A549 (cell line): Measurements from ENCODE around the gene SAMD8. TPM values are rescaled to one million over a fixed set of nuclear protein-coding genes. Genes with fewer than 3 reads are reported as not detected.

Experiments used
- ATAC-seq, 2 experiments: fragments of 200-7000 bp in 1 of 2; fragments of >200 bp in 1 of 2; cut with Nextera tagmentation in 1 of 2; cut with Tn5 transposase in 1 of 2; 3 replicates each; pipeline versions ENCODE4 v1.8.0 to v1.9.1; 2018 to 2020; ENCODE audit warnings: mild to moderate bottlenecking in 1 of 2, moderate library complexity in 1 of 2
- CTCF ChIA-PET: fragments of 300-600 bp; sonication (Branson Sonifier 250); formaldehyde crosslinking; extraction: SDS; loops from one replicate; lab custom pipeline; 2021; ENCODE audit warnings: antibody characterized with exemption, inconsistent platforms; lab: Yijun Ruan, JAX
- POLR2A ChIA-PET: fragments of 350-600 bp; formaldehyde crosslinking; extraction: SDS; loops from one replicate; lab custom pipeline; 2021; ENCODE audit warnings: antibody characterized with exemption, inconsistent platforms; lab: Yijun Ruan, JAX
- DNase-seq, 2 experiments: peaks; one replicate each; pipeline versions ENCODE4 v3.0.0 to v3.0.0-alpha.2; 2011 to 2016; ENCODE audit warnings: low read depth in 1 of 2, low spot score in 1 of 2
- FAIRE-seq: peaks from 2 replicates; lab custom pipeline; 2011; peaks lifted over from hg19 to GRCh38; lab: Jason Lieb, UNC
- H3K27ac ChIP-seq, 2 experiments: fragments of >200 bp; sonication (Bioruptor Twin); formaldehyde crosslinking; 3 replicates each; pipeline ENCODE4 v1.5.1; 2016 to 2017
- H3K4me1 ChIP-seq: fragments of >200 bp; sonication (Bioruptor Twin); formaldehyde crosslinking; 3 replicates; pipeline ENCODE4 v1.6.1; 2016
- H3K4me2 ChIP-seq: fragments of >200 bp; sonication (Bioruptor Twin); formaldehyde crosslinking; 3 replicates; pipeline ENCODE4 v1.6.1; 2016
- H3K4me3 ChIP-seq: fragments of >200 bp; sonication (Bioruptor Twin); formaldehyde crosslinking; 3 replicates; pipeline ENCODE4 v1.5.1; 2016
- H3K9me3 ChIP-seq: fragments of >200 bp; sonication (Bioruptor Twin); formaldehyde crosslinking; 3 replicates; pipeline ENCODE4 v1.6.1; 2016
- BHLHE40 ChIP-seq: IDR thresholded peaks from 2 replicates; pipeline ENCODE4 v1.6.1; 2012; ENCODE audit warnings: low read depth, low read length, inconsistent platforms
- CEBPB ChIP-seq, 2 experiments: fragments of >200 bp in 1 of 2; sonication (Bioruptor Twin) in 1 of 2; formaldehyde crosslinking in 1 of 2; IDR thresholded peaks; 2 replicates each; pipeline ENCODE4 v1.6.1; 2012 to 2016
- CHD2 ChIP-seq: fragments of 150-350 bp; IDR thresholded peaks from 2 replicates; pipeline ENCODE4 v1.6.1; 2014; ENCODE audit warnings: low read length; ENCODE audit not compliant: partially characterized antibody
- CHD4 ChIP-seq: fragments of 200-600 bp; sonication (generic); IDR thresholded peaks from 2 replicates; pipeline ENCODE4 v1.6.1; 2016; ENCODE audit warnings: antibody characterized with exemption, mild to moderate bottlenecking, borderline replicate concordance
- EHF ChIP-seq: fragments of 250-450 bp; sonication (Bioruptor Pico); IDR thresholded peaks from 2 replicates; pipeline ENCODE4 v1.5.0; 2020; ENCODE audit warnings: mild to moderate bottlenecking
- ELK1 ChIP-seq: fragments of 150-350 bp; IDR thresholded peaks from 2 replicates; pipeline ENCODE4 v1.6.1; 2014; ENCODE audit warnings: low read depth, mild to moderate bottlenecking, low read length
- FOSB ChIP-seq: fragments of 250-450 bp; sonication (Bioruptor Pico); IDR thresholded peaks from 2 replicates; pipeline ENCODE4 v1.5.0; 2020; ENCODE audit warnings: mild to moderate bottlenecking, moderate library complexity
- FOSL2 ChIP-seq, 2 experiments: fragments of 450-650 bp in 1 of 2; fragments of >200 bp in 1 of 2; sonication (Bioruptor Twin) in 1 of 2; formaldehyde crosslinking; IDR thresholded peaks; 2 replicates each; pipeline versions ENCODE4 v1.5.0 to v1.6.1; 2016 to 2020; ENCODE audit warnings: mild to moderate bottlenecking in 1 of 2, moderate library complexity in 1 of 2
- HMGXB4 ChIP-seq: fragments of 250-450 bp; sonication (Bioruptor Pico); IDR thresholded peaks from 2 replicates; pipeline ENCODE4 v1.5.0; 2021; ENCODE audit warnings: mild to moderate bottlenecking, moderate library complexity, borderline replicate concordance
- JUN ChIP-seq, 2 experiments: fragments of >200 bp; sonication (Bioruptor Twin); formaldehyde crosslinking; IDR thresholded peaks; 2 replicates in 1 of 2; 3 replicates in 1 of 2; pipeline ENCODE4 v1.6.1; 2016 to 2017
- MAX ChIP-seq: IDR thresholded peaks from 2 replicates; pipeline ENCODE4 v1.6.1; 2012
- NFE2L2 ChIP-seq: fragments of 150-350 bp; conservative IDR thresholded peaks from 2 replicates; pipeline ENCODE4 v1.6.1; 2014; ENCODE audit warnings: low read length
- PHF8 ChIP-seq: fragments of 200-600 bp; sonication (generic); IDR thresholded peaks from 2 replicates; pipeline ENCODE4 v1.6.1; 2016; ENCODE audit warnings: low read depth, mild to moderate bottlenecking, antibody characterized with exemption, moderate library complexity, borderline replicate concordance
- POLR2A ChIP-seq: IDR thresholded peaks from 2 replicates; pipeline ENCODE4 v1.6.1; 2012; ENCODE audit warnings: mild to moderate bottlenecking, low read length
- POLR2AphosphoS2 ChIP-seq: conservative IDR thresholded peaks from 2 replicates; pipeline ENCODE4 v1.6.1; 2012; ENCODE audit warnings: low read length, improper control_type of control experiment, inconsistent platforms
- TFCP2L1 ChIP-seq: fragments of 250-450 bp; sonication (Bioruptor Pico); IDR thresholded peaks from 2 replicates; pipeline ENCODE4 v1.5.0; 2021; ENCODE audit warnings: mild to moderate bottlenecking
- ZC3H11A ChIP-seq: fragments of 450-650 bp; IDR thresholded peaks from 2 replicates; pipeline ENCODE4 v1.6.1; 2014; ENCODE audit warnings: antibody characterized with exemption, mild to moderate bottlenecking
- WGBS: methylation state at CpG from one replicate; pipeline ENCODE4 v1.1.6; 2017; ENCODE audit errors: missing lambda C conversion rate; 5-methylcytosine and 5-hydroxymethylcytosine counted together
- polyA minus RNA-seq: library from RNA; depleted of rRNA, polyadenylated mRNA; stranded (reverse); fragments of >200 nt; gene quantifications from 2 replicates; pipeline ENCODE4 v1.2.3, GENCODE V29; 2011; rRNA and poly(A)+ RNA removed
- polyA plus RNA-seq, 4 experiments: library from polyadenylated mRNA; depleted of rRNA in 3 of 4; stranded (reverse); fragments of >200 nt; fragmentation: RNase III in 1 of 4; extraction: RNeasy Plus Mini Kit Qiagen cat#74134 plus additional on column Dnase treatment in 1 of 4; gene quantifications; 2 replicates in 3 of 4; 3 replicates in 1 of 4; pipeline ENCODE4 v1.2.3, GENCODE V29; 2011 to 2017
- TF ChIP-seq, protein P1 (sequence below): fragments of 200-600 bp; sonication (generic); IDR thresholded peaks from 2 replicates; pipeline ENCODE4 v1.6.1; 2016; ENCODE audit warnings: antibody characterized with exemption, mild to moderate bottlenecking, moderate library complexity
- TF ChIP-seq, protein P2 (sequence below): IDR thresholded peaks from 2 replicates; pipeline ENCODE4 v1.6.1; 2012; ENCODE audit warnings: low read depth, borderline replicate concordance
- TF ChIP-seq, protein P3 (sequence below): IDR thresholded peaks from 2 replicates; pipeline ENCODE4 v1.6.1; 2012
- TF ChIP-seq, protein P4 (sequence below): fragments of >200 bp; sonication (Bioruptor Twin); formaldehyde crosslinking; IDR thresholded peaks from 3 replicates; pipeline ENCODE4 v1.6.1; 2016

SAMD8 gene
- polyA plus RNA-seq (2011; rRNA removed) (27.9 and 33.3 TPM in 2 replicates), polyA plus RNA-seq (2017; fragmentation: RNase III; extraction: RNeasy Plus Mini Kit Qiagen cat#74134 plus additional on column Dnase treatment) (9.8 to 11.0 TPM (median 10.9 TPM) in 3 replicates), polyA minus RNA-seq (26.7 and 28.6 TPM in 2 replicates)
- polyA plus RNA-seq (2012; cell fraction: cytosol; rRNA removed), result 4.4 and 6.0 TPM in 2 replicates
- 2.8 and 4.6 TPM in 2 replicates for polyA plus RNA-seq (2012; cell fraction: nucleus; rRNA removed)

DNA sequence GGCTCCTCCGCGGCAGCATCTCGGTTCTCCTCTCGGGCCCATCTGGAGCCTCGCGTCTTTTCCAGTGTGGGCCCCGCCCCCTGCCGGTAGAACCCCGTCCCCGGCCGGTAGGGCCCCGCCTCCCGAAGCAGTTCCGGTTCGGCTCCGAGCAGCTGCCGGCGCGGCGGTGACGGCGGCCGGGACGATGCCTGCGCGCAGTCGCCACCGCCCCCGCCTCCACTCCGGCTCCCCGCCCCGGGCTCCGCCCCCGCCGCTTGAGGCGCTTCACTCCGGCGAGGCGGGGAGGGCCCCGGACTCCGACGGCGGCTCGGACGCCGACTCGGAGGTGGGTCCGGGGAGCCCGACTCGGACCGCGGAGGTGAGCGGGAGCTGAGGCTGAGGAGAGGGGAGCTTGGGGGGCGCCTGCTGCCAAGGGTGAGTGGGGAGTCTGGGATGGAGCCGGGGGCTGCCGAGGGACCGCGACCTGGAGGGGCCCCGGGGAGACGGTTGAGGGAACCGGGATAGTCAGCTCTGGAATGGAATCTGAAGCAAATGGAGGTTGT is at the start of gene SAMD8:
TSS of gene SAMD8 (plus strand) at position 292 of the 542 bp plus-strand sequence. CDS start 38,873 bp downstream, outside the sequence.
- no peaks in the 10 kb centered on the region for H3K9me3 ChIP-seq
- ATAC-seq, result peak; percentile 82 to 89
- WGBS, result 0% methylated on average over 10 of the region's 61 CpGs
- TF ChIP-seq BHLHE40 (no peak), CHD2 (peak; percentile 87), POLR2A (peak; percentile 76), POLR2AphosphoS2 (no peak), NFE2L2 (no peak), FOSL2 (IDR thresholded peaks at IDR 0.05) (no peak), FOSL2 (CRISPR knock-in tag; IDR thresholded peaks at IDR 0.05) (no peak; the same call in 1 of the 2 replicates), PHF8 (peak; percentile 85), MAX (peak; percentile 54; the same call in 1 of the 2 replicates), JUN (IDR thresholded peaks at IDR 0.05) (peak in 1 of 2 experiments; percentile 76; a peak in 3 of 5 replicates)
- TF ChIP-seq, protein P1, sequence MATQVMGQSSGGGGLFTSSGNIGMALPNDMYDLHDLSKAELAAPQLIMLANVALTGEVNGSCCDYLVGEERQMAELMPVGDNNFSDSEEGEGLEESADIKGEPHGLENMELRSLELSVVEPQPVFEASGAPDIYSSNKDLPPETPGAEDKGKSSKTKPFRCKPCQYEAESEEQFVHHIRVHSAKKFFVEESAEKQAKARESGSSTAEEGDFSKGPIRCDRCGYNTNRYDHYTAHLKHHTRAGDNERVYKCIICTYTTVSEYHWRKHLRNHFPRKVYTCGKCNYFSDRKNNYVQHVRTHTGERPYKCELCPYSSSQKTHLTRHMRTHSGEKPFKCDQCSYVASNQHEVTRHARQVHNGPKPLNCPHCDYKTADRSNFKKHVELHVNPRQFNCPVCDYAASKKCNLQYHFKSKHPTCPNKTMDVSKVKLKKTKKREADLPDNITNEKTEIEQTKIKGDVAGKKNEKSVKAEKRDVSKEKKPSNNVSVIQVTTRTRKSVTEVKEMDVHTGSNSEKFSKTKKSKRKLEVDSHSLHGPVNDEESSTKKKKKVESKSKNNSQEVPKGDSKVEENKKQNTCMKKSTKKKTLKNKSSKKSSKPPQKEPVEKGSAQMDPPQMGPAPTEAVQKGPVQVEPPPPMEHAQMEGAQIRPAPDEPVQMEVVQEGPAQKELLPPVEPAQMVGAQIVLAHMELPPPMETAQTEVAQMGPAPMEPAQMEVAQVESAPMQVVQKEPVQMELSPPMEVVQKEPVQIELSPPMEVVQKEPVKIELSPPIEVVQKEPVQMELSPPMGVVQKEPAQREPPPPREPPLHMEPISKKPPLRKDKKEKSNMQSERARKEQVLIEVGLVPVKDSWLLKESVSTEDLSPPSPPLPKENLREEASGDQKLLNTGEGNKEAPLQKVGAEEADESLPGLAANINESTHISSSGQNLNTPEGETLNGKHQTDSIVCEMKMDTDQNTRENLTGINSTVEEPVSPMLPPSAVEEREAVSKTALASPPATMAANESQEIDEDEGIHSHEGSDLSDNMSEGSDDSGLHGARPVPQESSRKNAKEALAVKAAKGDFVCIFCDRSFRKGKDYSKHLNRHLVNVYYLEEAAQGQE, result peak; percentile 87
- TF ChIP-seq, protein P2, sequence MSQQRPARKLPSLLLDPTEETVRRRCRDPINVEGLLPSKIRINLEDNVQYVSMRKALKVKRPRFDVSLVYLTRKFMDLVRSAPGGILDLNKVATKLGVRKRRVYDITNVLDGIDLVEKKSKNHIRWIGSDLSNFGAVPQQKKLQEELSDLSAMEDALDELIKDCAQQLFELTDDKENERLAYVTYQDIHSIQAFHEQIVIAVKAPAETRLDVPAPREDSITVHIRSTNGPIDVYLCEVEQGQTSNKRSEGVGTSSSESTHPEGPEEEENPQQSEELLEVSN, result 0 out of 2 replicates have a peak, but pooled peaks have one; percentile 16
- TF ChIP-seq, protein P3, sequence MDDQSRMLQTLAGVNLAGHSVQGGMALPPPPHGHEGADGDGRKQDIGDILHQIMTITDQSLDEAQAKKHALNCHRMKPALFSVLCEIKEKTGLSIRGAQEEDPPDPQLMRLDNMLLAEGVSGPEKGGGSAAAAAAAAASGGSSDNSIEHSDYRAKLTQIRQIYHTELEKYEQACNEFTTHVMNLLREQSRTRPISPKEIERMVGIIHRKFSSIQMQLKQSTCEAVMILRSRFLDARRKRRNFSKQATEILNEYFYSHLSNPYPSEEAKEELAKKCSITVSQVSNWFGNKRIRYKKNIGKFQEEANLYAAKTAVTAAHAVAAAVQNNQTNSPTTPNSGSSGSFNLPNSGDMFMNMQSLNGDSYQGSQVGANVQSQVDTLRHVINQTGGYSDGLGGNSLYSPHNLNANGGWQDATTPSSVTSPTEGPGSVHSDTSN, result 0 out of 2 replicates have a peak, but pooled peaks have one; percentile 28
- TF ChIP-seq, protein P4, sequence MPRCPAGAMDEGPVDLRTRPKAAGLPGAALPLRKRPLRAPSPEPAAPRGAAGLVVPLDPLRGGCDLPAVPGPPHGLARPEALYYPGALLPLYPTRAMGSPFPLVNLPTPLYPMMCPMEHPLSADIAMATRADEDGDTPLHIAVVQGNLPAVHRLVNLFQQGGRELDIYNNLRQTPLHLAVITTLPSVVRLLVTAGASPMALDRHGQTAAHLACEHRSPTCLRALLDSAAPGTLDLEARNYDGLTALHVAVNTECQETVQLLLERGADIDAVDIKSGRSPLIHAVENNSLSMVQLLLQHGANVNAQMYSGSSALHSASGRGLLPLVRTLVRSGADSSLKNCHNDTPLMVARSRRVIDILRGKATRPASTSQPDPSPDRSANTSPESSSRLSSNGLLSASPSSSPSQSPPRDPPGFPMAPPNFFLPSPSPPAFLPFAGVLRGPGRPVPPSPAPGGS, result peak; percentile 23; the same call in 1 of the 3 replicates
- TF ChIP-seq, all 56 proteins: peak for 9
- Histone ChIP-seq H3K4me3 (peak within 1 kb of the TSS; percentile 66), H3K4me2 (peak within 1 kb of the TSS; percentile 81), H3K27ac (peak within 1 kb of the TSS; percentile 82 to 94), H3K4me1 (peaks cover 37% of the 10 kb centered on the region)
- FAIRE-seq (no peak), DNase-seq (peak in 1 of 2 experiments; percentile 98)
- POLR2A ChIA-PET, result interaction anchor here (0.6 to 1.8 kb wide), 11 partner anchors 17 to 123 kb away, joined by 3 to 7 read pairs (median 4); partner anchors contain the start of gene VDAC2
- CTCF ChIA-PET, result interaction anchor here (0.7 to 8.7 kb wide), 6 partner anchors 9 to 124 kb away, joined by 3 to 61 read pairs (median 4); partner anchors contain the start of gene COMTD1

DNA sequence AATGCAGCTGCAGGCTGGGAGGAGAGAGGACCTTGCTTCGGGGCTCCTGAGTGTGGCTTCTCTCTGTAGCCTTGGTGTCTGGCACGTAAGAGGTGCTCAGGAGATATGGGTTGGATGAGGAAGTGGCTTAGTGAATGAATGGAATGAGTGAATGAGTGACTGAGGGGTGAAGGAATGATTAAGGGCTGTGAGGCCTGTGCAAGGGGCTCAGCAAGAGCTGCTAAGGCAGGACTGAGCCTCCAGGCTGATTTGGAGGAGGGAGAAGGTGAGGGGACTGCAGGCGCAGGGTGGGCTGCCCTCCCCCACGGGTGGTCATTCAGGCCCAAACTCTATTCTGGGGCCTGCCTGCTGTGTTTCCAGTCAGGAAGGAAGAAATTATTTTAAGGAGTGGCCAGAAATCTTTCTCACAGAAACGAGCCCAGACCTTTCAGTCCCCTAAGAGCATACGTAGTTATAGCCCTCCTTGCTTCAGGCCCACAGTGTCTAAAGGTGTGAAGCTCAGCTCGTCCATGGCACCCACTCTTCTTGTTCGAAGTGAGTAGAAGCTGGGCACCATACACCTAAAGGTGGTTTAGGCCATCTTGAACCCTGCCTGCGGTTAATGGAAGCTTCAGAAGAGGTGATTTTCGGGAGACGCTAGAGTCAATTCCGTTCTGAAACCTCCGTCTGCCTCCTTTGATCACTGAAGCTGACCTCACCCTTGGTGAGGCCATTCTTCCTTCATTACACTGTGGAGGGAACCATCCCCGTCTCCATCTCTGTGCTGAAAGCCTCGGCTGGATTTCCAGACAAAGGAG is 49.5 kb upstream of the SAMD8 start:
- H3K4me3 ChIP-seq, result no peak overlapping the region
- FAIRE-seq (no peak), ATAC-seq (no peak), DNase-seq (no peak)
- CTCF ChIA-PET, result no interaction called here
- WGBS, result 70% methylated on average over 15 of the region's 15 CpGs
- H3K4me1 ChIP-seq, result no peaks in the 10 kb centered on the region
- H3K9me3 ChIP-seq, result peaks cover 11% of the 10 kb centered on the region; the same call in 2 of the 3 replicates
- no peak overlapping the region for H3K4me2 ChIP-seq
- H3K27ac ChIP-seq, result no peak overlapping the region
- POLR2A ChIA-PET, result no interaction called here
- TF ChIP-seq ELK1 (no peak), HMGXB4 (no peak), ZC3H11A (no peak), TFCP2L1 (CRISPR knock-in tag) (no peak), CHD2 (no peak), CHD4 (no peak), CEBPB (IDR thresholded peaks at IDR 0.05) (no peak), FOSB (no peak), EHF (CRISPR knock-in tag) (no peak)
- TF ChIP-seq, protein P2, result no peak
